T47D (cell line): Measurements from ENCODE around the gene MRPS12.
"Not testable (repeated sequence)": the region's sequence is repeated elsewhere in the genome, so short reads cannot be mapped to it uniquely, and the experiment has no call there.

Experiments
- DNase-seq, 2 experiments: peaks; one replicate each; pipeline versions ENCODE4 v3.0.0 to v3.0.0-alpha.2; 2011 to 2012; ENCODE audit warnings: low read depth in 1 of 2, low spot score in 1 of 2
- JUND ChIP-seq: IDR thresholded peaks from 2 replicates; pipeline ENCODE4 v1.6.1; 2012; ENCODE audit warnings: low read depth
- in situ Hi-C: cut with HindIII; loops from 2 replicates; pipeline ENCODE4 v1.10.0; 2016; ENCODE audit warnings: low sequenced_read_pairs, low pct_unique_long_range_greater_than_20kb

MRPS12 gene

DNA sequence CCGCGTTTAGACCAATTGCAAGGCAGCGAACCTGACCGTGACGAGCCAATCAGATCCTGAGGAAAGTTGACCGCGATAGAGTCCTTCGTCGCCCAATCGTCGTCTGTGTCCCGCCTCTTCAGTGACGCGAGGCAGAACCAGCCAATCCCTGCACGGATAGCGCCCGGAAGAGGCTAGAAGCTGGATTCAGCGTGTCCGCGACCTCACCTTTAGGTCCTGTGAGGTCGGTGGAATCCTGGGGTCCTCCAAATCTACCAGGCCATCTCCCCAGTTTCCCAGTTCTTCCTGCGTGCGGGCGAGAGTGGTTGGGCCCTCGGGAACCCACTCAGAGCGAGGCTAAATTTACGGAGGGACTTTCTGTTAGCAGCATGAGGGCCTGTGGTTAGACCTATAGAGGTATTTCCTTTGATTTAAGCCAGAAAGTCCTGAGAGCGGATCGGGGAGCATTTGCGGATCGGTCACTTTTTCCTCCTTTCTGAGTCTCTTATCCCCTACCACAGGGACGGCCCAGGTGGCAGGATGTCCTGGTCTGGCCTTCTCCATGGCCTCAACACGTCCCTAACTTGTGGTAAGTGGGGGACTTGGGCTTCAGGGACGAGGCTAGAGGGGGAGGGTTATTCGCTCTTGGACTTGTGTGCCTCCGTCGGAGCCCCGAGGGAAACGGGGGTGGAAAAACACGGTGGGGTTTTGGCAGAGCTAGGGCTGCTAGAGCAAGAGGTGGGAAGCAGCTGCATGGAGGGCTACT is at the start of gene MRPS12:
Gene MRPS12, plus strand, starts transcription at position 169 of the 745 bp plus-strand sequence. Its CDS starts 351 bp downstream, at position 520.
- DNase-seq, result peak; percentile 98
- TF ChIP-seq JUND, result no peak
- in situ Hi-C loops, result no loop called here

DNA sequence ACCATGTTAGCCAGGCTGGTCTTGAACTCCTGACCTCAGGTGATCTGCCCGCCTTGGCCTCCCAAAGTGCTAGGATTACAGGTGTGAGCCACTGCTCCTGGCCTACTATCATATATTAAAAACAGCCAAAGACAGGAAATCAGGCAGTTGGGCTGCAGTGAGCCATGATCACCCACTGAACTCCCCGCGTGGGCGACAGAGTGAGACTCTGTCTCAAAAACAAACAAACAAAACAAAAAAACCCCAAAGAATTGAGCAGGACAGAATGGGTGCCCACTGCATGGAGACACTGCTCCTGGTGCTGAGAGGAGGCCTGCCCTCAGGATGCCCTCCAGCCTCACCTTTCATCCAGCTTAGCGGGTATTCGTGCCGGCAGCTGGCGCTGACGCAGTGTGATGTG is 47.5 kb upstream of the MRPS12 start:
- no peak for DNase-seq
- in situ Hi-C loops, result no loop called here
- TF ChIP-seq JUND, result no peak

DNA sequence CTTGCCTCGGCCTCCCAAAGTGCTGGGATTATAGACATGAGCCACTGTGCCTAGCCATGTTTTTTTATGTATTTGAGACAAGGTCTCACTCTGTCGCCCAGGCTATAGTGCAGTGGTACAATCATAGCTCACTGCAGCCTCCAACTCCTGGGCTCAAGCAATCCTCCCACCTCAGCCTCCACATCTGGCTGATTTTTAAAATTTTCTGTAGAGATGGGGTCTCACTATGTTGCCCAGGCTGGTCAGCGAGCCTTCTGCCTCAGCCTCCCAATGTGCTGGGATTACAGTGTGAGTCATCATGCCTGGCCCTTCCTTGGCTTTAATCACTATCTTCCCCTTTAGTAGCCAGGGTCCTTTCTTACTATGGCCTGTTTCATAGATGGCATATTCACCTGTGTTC is 46.1 kb upstream of the MRPS12 start:
- DNase-seq, in situ Hi-C loops: not testable (repeated sequence)

DNA sequence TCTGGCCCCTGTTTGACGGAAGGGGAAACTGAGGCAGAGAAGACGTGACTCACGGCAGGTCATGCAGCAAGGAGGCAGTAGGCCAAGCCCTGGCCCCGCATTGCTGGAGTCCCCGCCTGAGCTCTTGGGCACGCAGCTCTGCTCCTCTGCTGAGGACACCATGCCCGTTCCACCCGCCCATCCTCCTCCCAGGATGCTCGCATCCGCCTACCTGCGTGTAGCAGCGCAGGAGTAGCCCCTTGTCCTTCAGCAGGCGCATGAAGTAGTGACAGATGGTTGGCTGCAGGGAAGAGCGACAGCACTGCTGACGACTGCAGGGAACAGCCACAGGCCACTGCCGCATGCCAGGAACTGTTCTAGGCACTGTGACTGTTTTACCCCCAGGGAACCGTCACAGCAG is 41.9 kb upstream of the MRPS12 start:
- TF ChIP-seq JUND, result no peak
- DNase-seq, result no peak
- in situ Hi-C loops, result no loop called here

DNA sequence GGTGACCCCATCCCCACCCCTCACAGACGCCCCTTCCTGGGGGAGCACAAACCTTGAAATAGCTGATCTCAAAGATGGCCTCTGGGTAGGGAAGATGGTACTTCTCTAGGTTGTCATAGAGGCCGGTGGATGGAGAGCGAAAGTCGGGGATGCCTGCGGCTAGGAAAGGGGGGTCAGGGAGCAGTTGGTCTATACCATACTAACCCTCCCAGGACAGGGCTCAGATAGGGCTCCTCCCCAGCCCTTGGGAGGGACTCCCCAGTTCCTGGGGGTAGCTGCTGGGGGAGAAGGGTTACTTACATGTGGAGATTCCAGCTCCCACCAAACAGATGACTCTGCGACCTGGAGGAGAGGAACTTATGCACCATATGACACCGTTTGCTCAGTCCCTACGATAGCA is 40.9 kb upstream of the MRPS12 start:
- no peak for DNase-seq
- no peak for TF ChIP-seq JUND
- in situ Hi-C loops, result no loop called here

DNA sequence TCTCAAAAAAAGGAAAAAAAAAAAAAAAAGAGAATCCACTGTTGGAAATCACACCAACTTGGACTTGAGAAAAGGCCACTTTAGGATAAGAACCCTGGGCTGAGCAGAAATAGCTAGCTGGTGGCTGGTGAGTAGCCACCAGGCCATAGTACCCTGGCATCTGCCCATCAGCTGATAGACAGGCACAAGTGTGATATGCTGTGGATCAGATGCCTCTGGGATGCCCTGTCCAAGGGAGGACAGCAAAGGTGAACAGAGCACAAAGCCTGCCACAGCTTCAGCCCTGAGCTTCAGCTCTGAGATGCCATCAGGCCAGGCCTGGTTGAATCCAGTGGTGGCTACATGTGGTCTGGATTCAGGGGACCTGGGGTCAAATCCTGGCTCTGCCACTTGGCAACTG is 40.1 kb upstream of the MRPS12 start:
- no peak for DNase-seq
- no peak for TF ChIP-seq JUND
- in situ Hi-C loops, result no loop called here

DNA sequence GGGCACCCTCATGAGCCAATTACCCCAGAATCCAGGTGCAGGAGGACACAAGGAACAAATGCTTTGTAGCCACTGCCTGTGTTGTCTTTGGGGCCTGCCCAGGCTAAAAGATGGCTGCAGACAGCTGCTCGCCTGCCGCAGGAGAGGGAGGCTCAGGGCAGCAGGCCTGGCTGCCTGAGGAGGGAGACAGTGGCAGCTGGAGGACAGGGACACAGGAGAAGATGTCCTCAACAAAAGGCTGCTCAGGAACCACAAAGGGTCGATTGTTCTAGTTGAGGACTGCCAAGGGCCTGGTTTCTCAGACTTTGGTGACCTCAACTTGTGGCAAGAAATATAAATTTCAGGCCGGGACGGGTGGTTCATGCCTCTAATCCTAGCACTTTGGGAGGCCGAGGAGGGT is 39.0 kb upstream of the MRPS12 start:
- in situ Hi-C loops, result no loop called here
- no peak for DNase-seq
- TF ChIP-seq JUND, result no peak

DNA sequence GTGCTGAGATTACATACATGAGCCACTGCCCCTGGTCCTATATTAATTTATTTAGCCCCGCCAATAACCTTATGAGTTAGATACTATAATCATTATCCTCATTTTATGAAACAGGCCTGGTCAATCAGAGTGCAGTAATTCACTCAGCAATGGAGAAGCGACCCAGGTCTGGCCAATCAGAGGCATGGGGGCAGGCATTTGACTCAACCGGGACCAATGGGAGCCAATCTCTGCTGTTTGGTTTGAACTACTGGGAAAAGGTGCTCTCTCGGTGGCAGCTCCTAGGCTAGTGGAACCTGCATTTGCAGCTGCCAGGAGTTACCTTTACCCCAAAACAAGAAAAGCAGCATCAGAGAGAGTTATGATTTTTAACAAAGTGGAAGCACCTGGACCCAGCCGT is 37.9 kb upstream of the MRPS12 start:
- no peak for DNase-seq
- in situ Hi-C loops, result no loop called here
- TF ChIP-seq JUND, result no peak

DNA sequence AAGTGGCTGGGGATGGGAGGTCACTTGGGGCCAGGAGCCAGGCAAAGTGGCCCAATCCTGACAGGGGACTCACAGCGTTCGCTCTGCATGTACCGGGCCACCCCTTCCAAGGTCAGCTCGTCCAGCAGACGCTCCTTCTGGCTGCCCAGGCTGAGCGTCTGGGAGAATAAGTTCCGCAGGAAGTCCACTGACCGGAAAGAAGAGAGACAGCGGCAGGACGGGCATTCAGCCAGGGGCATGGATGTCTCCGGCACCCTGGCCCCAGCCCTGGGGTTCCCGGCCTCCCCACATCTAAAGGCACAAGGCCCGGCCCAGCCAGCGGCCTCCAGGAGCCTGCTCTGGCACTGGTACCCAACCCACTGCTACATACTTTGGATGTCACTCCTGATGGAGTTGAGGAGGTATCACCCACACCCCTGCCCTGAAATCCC is 37.4 kb upstream of the MRPS12 start:
- TF ChIP-seq JUND, result no peak
- no peak for DNase-seq
- in situ Hi-C loops, result no loop called here

DNA sequence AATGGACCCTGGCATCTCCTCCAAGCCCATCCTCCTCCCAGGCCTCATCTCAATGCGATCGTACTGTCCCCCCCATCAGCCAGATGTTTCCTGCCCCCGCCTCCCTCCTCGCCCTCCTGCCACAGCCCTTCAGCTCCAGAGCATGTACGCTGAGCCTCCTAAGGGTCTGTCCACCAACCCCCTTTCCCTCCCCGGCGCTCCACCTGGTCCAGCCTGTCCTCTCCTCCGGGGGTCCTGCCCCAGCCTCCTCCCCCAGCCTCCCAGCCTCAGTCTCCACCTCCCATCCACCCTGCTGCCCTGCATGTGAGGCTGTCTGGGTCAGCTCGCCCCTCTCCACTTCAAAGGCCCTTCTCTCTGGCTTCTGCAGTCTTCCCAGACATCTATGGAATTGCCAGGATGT is 35.8 kb upstream of the MRPS12 start:
- in situ Hi-C loops, result no loop called here
- no peak for TF ChIP-seq JUND
- no peak for DNase-seq

DNA sequence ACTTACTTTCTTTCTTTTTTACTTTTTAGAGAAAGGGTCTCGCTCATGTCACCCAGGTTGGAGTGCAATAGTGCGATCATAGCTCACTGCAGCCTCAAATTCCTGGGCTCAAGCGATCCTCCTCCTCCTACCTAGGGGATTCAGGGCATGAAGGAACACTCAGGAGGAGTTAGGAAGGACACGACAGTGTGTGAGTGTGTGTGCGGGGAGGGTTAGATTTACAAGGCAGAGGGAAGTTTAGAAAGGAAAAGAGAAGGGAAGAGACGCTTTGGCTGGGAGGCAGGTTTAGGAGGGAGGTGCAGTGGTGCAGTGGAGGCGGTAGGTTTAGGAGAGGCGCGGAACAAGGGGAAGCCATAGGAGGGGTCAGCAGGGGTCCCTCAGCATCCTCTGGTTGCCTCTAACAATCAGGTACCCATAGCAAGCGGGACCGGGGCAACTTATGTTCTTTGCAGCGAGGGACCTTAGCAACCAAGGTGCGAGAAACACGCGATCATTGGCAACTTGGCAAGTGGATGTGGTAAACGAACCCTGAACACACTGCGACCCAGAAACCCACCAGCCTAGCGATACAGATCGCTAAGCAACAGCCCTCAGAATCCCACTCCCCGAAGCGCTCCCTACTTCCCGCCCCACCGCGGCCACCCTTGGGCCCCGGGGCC is 31.8 kb upstream of the MRPS12 start:
- in situ Hi-C loops, result no loop called here
- TF ChIP-seq JUND, result no peak
- no peak for DNase-seq

DNA sequence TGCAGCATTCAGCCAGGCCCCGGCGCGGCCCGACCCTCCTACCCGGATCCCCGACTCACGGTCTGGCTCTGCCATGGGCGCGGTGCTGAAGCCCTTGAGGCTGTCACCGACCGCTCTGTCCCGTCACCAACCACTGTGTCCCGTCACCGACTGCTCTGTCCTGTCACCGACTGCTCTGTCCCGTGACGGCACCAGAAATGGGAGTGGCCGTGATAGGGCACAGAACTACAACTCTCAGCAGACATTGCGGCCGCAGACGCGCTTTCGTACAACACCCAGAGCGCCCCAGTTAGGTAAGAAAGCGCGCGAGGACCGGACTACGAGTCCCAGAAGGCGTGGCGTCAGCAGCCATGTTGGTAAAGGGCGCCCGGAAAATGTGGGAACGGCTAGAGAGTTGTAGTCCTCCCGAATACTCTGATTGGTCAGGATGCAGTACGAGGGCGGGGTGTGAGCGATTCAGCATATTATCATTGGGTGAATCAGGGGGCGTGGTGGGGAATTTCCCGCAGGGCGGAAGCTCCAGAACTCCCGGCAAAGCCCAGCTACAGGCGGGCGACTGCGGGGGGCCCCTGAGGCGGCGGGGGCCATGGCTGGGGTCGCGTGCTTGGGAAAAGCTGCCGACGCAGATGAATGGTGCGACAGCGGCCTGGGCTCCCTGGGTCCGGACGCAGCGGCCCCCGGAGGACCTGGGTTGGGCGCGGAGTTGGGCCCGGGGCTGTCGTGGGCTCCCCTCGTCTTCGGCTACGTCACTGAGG is 31.1 kb upstream of the MRPS12 start, which contains the start of the genes NFKBIB and SIRT2:
Gene NFKBIB, plus strand, starts transcription at position 523 of the 755 bp plus-strand sequence. Its CDS starts 64 bp downstream, at position 587.
Gene SIRT2, minus strand, starts transcription at position 172 of the 755 bp plus-strand sequence. Its CDS starts 97 bp downstream, at position 75.
- peak; percentile 95 to 100 for DNase-seq
- in situ Hi-C loops, result no loop called here
- TF ChIP-seq JUND, result no peak

DNA sequence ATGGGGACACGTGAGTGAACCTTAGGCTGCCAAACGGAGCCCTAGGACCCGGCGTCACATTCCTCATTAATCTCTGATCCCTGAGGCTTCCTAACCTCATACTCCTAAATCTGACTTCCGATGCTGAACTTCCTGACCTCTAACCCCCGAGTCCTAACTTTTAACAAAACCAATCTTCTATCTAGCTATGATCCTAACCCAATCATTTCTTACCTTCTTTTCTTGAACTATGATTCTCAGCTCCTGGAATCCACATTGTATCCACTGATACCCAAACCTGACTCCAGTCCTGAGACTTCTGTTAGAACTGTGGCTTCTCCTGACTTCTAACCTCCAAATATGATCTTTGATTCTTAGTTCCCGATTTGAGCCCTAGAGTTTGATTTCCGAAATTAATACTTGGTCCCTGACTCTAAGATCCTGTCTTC is 30.5 kb upstream of the MRPS12 start:
- in situ Hi-C loops, result no loop called here
- no peak for TF ChIP-seq JUND
- DNase-seq, result no peak
